Stimulated activated CD8-positive, alpha-beta memory T cell treated with anti-CD3 and anti-CD28 coated beads, Interleukin-7, amount 100 ng/mL, for 4 hours (primary cell): ENCODE results near the gene ECM1.

Experiments used
- DNase-seq, 2 donors: peaks; one replicate each; pipeline ENCODE4 v3.0.0-alpha.2; 2020; ENCODE audit warnings: low read depth in 2 of 2

The ECM1 gene

DNA sequence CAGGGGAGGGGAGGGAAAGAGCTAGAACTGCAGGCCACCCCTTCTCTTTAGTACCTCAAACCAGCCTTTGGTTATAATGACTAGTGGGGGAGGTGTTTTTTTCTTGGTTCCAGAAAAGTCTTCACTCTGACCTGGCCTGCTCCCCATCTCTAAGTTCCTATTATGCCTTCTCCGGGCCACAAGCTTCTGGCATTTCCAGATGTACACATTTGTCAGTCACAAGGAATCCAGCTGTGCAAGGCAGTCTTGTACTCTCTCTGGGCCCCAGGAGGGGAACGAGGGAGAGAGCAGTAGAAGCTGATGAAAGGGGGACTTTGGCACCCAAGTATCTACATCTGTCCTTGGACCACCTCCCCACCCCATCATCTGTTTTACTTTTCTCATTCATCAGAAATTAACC lies 4.9 kb downstream of the ECM1 start:
- DNase-seq, result no peak

DNA sequence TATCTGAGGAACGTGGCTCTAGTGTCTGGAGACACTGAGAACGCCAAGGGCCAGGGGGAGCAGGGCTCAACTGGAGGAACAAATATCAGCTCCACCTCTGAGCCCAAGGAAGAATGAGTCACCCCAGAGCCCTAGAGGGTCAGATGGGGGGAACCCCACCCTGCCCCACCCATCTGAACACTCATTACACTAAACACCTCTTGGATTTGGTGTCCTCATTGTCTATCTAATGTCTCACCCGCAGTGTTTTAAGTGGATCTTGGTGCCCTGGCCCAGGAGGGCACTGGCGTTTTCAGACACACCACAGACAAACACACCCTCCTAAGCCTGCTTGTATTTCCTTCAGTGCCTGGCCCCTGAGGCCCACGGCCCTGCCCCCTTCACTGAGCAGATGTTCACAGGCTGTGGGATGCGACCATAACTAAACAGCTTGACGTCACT lies 5.5 kb downstream of the ECM1 start:
- no peak for DNase-seq

DNA sequence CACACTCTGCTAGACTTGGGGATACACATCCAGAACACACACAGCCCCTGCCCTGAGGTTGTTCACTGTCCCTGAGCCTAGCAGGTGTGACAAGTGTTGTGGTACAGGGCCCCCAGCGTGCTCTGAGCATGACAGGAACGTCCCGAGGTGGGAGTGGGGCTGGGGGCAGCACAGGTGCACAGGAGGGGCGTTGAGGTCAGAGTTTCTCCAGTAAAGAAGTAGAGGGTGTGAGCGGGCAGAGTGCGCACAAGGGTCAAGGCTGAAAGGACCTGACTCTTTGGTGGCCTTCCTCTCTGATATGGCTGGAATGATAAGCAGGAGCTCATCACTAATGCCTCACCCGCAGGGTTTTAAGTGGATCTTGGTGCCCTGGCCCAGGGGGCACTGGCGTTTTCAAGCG lies 6.4 kb downstream of the ECM1 start:
- no peak for DNase-seq

DNA sequence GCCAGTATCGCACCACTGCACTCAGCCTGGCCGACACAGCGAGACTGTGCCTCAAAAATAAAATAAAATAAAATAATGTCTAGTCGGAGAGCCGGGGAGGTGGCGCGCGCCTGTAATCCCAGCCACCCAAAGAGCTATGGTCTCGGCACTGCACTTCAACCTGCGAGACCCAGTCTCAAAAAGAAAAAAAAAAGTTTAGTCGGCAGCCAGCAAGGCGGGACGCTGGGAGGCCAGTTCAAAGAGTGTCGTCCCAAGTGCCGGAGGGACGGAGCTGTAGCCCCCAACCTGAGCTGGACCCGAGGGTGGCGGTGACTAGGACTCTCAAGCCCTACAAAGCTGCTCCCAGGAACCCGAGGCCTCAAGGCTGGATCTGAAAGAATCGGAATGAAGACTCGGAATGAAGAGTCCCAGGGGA lies 7.0 kb downstream of the ECM1 start:
- no peak for DNase-seq

DNA sequence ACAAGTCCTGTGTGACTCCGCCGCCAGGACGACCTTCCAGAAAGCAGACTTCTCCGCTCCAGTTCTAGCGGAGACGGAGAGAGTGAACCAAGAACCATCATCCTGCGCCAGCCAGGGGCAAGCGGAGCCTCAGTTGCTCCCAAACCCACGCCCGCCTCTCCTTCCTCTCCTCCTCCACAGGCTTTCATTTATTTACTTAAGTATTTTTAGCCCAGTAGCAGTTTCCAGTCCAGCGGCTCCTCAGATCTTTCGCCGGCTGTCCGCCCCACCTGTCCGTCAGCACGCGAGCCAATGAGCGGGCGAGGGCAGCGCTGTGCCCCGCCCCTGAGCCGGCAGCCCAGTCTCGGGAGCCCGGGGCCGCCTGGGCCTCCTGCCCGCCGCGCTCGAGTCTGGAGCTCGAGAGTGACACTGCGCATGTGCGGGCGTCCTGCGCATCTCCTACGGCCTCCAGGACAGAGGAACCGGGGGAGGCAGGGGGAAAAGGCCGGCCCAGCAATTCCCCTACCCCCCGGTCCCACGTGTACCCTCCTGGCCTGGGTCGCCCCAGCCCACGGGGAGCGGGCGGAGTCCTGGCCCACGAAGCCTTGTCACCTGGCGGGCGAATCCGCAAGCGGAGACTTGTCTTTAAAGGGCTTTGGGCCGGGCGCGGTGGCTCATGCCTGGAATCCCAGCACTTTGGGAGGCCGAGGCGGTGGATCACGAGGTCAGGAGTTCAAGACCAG lies 7.6 kb downstream of the ECM1 start, which contains the start of gene FALEC:
Gene FALEC (plus strand): TSS at position 425 of the 722 bp plus-strand sequence.
- DNase-seq, result peak; percentile 76 to 89

DNA sequence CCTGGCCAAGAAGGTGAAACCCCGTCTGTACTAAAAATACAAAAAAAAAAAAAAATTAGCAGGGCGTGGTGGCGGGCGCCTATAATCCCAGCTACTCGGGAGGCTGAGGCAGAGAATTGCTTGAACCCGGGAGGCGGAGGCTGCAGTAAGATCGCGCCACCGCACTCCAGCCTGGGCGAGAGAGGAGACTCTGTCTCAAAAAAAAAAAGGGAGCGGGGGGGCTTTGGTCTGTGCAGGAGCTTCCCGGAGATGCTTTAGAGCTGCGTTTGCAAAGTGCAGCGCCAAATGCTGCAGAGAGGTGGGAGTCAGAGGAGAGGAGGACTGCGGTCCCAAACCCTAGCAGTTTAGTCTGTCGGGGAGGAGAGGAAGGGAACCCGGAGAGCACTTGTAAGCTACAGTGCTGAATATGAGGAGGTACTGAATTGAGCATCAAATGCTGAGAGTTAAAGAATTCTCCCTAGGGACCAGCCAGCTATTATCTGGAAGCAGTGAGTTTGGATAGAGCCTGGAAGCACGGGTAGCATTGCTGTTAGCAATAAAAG lies 8.2 kb downstream of the ECM1 start:
- DNase-seq, result no peak

DNA sequence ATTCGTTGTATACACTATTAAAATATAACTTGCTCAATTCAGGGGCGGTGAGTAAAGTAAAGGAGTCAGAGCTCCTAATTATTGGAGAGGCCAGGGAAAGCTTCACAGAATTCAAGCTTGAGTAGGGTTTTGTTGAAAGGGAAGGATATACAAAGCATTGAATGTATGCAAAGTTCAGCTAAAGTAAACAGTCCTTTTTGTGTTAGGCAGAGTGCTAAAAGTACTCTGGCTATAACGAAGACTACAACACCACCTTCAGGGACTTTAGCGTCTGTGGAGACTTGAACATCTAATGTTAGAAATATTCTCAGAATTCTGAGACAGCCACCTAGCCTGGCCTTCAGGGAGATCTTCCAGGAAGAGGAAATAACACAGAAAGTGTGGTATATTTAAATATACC lies 8.7 kb downstream of the ECM1 start:
- DNase-seq, result no peak

DNA sequence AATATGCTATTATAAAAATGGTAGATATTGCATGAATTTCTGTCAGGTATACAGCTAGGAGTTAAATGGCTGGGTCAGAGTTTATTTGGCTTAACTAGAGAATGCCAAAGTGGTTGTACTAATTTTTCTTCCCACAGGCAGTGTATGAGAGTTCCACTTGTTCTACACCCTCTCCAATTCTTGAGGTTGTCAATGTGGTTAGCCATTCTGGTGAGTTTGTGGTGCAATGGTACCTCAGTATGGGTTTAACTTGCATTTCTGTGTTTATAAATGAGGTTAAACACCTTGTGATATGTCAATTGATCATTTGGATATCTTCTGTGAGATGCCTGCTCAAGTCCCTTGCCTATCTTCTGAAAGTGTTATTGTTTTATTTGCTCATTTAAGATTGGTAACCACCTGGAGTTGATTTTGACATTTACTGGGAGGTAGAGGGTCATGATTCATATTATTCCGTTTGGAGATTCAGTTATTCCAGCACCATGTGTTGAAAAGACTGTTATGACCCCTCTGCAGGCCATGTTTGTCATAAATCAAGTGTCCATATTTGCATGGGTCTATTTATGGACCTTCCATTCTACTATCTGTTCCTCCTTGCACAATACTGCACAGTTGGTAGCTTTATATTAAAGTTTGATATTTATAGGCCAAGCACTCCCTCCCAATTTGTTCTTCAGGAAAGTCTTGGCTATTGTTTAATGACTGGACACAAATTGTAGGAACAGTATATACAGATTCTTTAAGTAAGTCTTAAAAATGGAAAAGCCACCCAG lies 13.5 kb downstream of the ECM1 start:
- DNase-seq, result no peak

DNA sequence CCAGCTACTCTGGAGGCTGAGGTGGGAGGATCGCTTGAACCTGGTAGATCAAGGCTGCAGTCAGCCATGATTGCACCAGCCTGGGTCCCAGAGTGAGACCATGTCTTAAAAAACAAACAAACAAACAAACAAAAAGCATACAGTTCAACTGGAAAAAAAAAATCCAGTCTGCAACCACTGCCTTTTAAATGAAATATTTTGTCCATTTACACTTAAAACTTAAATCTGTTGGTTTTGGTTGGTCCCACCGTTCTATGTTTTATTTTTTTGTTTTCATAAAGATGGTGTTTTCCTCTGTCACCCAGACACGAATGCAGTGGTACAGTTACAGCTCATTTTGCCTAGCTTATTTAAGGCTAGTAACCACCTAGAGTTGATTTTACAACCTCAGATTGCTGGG lies 17.4 kb downstream of the ECM1 start:
- no peak for DNase-seq

DNA sequence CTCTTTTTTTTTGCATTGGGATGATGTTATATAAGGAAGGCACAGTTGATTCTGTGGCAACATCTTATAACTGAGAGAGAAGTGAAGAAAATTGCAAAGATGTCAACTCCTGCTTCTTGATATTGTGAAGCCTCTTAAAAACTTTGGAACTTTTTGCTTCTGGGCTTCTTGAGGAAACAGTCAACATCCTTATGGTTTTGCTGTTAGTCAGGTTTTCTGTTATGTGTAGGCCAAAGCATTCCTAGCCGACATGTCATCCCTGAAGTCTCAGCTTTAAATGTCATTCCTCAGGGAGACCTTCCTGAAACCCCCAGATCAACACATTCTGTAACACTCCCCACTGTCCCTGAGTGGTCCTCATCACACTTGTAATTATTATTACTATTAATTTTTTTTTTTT lies 20.3 kb downstream of the ECM1 start:
- no peak for DNase-seq

DNA sequence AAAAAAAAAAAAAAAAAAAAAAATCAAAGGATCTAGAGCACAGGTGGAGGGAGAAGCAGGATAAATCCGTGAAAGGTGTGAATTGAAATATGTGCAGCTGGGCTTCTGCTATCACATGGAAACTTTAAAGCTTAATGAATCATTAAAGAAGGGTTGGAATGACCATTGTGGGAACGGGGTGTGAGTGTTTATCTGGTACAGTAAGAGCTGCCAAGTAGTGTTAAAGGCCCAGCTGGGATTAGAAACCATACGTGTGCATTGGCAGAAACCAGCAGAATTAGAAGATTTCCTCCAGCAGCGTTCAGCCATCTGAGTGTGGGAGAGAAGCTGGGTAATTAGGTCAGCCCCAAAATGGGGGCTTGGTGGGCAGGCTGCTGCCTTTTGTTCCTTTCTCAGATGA lies 21.1 kb downstream of the ECM1 start:
- no peak for DNase-seq

DNA sequence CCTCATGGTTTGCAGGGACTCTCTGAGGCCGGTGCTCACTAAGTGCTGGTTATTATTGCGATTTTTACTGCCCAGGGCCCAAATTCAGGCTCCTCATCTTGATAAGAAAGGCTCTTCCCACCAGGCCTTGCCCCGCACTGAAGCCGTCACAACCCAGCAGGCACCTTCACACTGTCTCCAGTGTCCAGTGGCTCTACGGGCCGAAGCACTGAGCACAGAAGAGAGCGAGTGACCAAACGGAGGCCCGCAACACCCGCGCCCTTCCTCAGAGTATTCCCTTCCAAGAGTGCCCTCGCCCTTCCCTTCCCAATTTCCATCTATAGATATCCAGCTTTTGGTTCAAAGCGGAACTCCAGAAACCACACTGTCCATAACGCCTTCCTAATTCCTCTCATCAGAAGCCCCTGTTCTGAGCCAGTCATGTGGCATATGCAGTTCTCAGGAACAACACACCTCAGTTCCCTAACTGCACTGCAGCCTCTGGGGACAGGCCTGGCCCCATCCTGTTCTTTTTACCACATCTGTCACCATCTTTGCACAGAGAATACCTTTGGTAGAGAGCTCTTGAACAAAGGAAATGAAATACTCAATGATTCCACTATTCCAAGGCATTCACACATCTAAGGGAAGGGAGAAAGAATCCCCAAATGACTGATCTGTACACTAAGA lies 22.7 kb downstream of the ECM1 start:
- DNase-seq, result no peak

DNA sequence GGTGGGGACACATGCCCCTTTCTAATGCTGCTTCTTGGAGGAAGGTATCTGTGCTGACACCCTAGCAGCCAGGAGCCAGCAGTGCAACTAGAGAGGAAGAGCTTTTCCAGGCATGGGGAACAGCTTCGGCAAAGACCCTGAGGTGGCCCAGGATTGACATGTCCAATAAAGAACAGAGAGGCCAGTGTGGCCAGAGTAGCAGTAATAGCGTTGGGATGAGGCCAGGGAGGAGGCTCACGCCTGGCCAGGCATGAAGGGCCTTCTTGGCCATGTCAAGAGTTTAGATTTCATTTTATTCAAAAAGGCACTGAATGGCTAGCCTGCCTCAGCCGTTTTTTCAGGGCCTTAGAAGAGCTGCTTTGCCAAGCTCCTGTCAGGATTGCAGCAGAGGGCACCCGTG lies 25.0 kb downstream of the ECM1 start:
- no peak for DNase-seq

DNA sequence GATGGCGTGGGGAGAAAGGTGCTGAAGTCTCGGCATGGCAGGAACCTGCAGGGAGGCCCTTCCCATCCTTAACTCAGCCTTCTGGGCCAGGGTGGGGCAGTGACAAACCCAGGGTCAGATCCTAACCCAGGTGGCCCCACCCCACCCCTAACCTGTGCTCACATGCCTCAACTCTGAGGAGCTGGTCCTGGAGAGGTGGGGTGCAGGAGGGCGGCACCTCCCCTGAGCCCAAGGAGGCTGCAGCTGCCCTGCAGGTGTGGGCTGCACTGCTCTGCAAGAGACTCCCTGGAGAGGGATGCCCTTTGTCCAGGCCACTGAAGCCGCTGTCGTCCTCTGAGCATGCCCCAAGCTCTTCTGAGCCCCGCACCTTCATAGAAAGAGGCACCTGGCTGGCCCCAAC lies 26.1 kb downstream of the ECM1 start:
- no peak for DNase-seq

DNA sequence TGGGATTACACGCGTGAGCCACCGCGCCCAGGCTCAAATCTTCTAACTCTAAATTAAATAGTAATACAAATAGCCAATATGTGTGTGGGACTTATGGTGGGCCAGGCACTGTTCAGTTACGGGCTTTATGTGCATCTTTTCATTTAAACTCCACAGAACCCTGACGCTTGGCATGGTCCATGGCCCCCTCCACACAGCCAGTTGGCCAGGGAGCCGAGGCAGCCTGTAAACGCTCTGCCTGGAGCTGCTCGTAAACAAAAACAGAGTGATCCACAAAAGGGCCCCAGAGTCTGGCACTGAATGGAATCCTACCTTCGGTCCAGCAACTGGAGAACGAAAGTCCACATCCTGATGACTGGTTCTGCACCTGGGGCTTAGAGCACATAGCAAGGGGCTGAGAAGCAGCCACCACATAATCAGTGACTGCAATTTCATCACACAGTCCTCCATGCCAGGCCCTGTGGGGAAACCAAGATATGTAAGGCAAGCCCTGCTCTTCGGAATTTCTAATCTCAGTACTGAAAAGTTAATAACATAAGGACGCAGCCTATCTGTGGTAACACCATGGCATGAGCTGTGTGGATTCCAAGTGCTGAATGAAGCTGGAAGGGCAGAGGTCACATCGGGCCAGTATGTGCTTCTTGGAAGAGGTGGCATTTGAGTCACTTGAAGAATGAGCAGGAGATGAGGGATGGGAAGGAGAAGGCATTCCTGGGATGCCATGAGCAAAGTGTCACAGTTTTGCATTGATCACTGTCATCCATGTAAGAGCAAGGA lies 27.8 kb downstream of the ECM1 start:
- no peak for DNase-seq

DNA sequence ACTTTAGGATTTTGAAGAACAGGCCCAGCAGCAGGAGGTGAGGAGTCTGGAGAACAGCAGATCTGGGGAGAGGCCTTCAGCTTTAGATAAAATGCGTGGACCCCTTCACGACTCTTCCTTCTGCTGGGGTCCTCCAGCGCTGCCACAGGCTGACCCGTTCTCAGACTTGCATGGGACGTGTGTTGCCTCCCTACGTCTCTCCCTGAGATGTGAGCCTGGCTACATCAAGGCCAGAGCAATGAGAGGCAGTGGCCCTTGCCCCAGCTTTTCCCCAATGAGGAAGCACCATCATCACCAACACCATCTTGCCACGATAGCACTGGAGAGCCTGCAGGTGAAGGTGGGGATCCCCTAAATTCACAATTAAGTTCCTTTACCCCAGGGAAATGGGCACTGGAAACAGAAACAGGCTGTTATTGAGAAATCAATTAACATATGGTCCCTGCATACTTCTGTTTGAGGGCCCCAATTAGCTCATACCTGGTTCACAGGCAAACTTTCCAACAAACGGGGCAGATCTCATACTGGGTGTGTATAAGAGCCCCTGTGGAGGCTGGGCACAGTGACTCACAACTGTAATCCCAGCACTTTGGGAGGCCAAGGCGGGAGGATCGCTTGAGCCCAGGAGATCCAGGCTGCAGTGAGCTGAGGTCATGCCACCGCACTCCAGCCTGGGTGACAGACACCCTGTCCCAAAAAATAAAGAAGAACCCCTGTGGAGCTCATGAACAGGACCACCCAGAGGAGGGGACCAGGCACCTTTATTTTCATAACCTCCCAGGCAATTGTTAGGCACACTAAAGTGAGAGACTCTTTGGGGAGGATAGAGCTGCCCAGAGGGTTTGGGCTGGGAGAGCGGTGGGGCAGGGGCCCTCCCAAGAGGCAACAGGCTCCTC lies 29.2 kb downstream of the ECM1 start:
- DNase-seq, result no peak

DNA sequence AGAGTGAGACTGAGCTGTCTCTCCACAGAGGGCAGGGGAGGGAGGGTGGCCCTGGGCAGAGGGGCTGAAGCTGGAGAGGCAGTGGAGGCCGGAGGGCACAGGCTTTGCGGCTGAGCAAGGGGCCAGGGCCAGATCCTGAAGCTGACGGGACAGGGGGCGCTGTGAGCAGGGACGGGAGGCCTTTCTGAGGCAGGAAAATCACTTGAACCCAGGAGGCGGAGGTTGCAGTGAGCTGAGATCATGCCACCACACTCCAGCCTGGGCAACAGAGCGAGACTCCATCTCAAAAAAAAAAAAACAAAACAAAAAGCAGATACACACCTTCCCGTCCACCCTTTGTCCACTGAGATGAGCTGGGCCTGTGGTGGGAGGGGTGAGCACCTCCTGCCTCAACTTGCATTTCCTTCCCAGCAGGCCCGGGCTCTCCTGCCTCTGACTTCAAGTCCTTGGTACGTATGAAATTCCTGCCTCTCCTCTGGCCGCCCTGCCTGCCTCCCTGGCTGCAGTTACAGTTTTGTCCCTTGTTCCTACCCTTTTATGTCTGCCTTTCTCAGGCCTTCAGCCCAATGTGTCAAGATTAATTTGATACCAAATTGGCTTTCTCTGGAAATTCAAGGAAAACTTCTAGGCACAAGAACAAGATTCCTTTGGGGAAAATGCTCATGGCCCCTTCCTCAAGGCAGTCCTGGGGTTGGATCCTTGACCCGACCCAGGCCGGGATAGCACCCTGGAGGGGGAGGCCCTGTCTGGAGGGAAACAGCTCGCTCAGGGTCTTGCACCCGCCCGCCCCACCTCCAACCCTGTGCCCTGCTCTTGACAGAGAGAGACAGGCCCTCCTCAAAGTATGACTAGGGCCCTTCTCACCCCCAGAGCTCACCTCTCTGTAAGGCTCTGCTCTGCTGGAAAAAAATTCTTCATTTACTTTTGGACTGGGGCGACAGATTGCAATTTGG lies 30.1 kb downstream of the ECM1 start:
- no peak for DNase-seq

DNA sequence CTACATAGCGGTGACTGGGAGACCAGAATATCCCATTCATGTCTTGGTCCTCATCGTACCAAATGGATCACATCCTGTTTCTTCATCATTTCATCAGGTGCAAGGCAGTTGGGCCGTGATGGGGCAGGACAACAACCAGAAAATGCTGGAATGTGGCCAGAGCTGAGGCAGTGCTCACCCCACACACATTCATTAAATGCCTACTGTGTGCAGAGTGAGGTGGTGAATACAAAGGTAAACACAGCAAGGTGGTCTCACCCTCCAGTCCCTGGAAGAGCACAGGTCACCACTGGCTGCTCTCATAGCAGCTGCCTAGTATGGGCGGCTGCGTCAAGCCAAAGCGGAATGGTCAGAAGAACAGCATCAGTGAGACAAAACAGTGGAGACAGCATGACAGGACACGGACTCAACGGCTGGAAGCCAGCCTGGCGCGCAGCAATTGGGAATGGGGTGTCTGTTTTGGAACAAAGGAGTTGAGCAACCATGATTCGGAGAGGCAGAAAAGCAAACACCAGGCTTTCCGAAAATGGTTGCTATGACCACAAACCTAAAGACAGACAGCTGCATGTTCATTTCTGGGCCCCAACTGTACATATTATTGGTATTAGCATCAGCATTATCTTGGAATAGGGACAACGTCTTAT lies 35.7 kb downstream of the ECM1 start:
- no peak for DNase-seq

DNA sequence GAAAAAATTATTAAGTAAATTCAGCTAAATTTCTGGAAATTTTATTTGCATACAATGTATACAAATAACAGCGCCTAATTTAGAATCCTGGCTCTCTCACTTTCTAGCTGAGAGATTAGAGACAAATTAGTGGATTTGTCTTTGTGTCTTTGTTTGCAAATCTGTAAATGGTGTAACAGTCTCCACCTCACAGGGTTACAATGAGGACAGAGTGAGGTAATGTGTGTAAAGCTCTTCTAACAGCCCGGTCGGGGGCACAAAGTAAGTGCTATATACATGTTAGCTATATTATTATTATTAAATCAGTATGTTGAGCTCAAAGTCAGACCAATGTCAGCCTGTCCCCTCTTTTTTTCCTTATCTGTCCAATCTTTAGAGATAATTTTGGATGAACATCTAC lies 36.3 kb downstream of the ECM1 start:
- no peak for DNase-seq
